COLO829 (cell line): Measurements from ENCODE around the gene OXCT1.
A peak's percentile ranks its signal among the peaks of the same experiment; 100 is the strongest.
"Not testable (repeated sequence)": the region's sequence is repeated elsewhere in the genome, so short reads cannot be mapped to it uniquely, and the experiment has no call there.

Experiments
- DNase-seq: peaks from one replicate; pipeline ENCODE4 v3.0.0; 2012; ENCODE audit warnings: low spot score

Gene OXCT1

DNA sequence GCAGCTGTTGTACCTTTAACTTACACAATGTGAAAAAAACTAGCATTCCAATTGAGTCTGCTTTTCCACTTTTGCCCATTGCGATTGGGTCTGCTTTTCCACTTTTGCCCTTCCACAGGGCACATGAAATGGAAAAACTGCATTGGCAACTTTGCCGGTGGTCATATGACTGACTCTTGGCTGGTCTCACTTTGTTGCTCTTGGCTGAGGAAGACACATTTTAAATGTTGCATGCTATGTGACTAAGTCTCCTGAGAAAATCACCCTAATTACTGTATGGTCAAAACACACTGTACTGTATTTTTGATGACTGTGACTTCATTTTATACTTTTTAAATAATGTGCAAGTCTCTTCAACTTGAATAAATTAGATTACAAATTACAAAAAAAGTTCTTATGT lies 1.6 kb upstream of the OXCT1 start:
- DNase-seq: peak; percentile 66

DNA sequence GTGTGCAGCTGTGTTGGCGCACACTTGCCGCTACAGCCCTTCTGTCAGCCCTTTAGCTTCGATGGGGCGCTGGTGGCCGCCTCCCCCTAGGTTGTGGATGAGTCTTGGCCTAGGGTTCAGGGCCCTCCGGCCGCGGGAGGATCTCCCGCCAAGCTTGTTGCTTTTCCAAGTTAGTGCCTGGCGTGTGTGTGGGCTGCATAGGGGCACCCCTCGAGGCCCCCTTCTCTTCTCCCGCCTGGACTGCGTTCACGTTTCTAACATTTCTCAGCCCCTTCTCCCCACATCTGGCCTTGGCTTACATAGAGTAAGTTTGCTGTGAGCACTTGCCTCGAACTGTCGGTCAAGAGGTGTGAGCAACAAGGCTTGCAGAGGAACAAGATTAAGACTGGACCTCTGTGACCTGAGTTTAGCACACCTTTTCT lies 413 bp upstream of the OXCT1 start:
- no peak for DNase-seq

DNA sequence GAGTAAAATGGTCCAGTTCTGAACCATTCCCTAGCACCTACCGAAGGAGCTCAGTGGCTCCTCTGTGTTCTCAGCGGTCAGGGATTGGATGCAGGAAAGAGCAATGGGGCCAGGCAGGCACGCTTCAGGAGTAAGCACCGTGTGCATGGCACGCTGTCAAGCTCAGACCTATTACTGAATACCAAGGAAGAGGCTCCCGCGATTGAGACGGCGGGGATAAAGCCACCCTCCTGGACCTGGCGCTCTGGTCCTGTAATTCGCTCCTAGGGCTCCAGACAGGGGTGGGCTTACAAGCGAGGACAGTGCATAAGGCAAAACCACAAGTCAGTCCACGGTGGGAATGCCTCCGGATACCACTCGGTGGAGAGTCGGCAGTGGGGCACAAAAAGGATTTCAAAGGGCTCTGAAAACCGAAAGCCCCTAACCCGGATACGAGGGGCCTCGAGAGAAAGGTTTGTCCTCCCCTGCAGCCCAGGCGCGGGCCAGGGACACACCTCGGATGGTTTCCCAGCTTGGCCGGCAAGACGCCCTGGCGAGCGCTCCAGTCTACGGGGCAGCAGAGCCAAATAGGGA lies 988 bp downstream of the OXCT1 start:
- DNase-seq: no peak

DNA sequence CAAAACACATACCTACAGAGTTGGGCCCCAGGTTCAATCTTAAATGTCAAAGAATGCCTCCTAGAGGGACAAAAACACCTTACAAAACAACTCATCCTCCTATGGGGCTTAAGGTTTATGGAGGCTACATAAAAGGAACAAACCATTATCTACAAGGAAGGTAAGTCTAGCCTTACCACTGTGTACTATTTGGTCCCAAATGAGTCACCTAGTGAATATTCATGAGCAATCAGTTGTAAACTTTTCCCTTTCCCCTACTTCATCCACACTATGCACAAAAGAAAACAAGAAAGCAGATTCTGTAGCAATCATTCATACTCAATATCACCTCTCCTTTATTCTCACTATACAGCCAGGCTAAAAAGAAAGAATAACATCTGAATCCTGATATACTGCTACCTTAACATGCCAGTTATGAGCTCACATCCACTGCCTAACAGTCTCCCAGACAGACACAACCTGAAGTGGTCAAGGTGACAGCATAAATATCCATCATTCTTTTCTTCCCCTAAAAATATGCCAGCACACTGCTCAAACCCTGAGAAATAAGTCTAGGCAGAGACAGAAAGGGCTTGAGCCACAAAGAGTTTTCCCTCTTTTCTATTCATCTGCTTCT lies 6.2 kb downstream of the OXCT1 start:
- DNase-seq: no peak

DNA sequence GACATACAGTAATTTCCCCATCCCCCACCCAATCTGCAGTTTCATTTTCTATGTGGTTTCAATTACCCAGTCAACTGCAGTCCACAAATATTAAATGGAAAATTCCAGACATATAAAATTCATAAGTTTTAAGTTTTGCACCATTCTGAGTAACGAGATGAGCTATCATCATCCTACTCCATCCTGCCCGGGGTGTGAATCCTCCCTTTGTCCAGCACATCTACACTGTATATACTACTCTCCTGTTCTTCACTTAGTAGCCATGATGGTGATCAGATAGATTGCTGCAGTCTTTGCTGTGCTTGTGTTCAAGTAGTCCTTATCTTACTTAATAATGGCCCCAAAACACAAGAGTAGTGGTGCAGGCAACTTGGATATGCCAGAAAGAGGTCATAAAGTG lies 11.3 kb downstream of the OXCT1 start:
- DNase-seq: no peak

DNA sequence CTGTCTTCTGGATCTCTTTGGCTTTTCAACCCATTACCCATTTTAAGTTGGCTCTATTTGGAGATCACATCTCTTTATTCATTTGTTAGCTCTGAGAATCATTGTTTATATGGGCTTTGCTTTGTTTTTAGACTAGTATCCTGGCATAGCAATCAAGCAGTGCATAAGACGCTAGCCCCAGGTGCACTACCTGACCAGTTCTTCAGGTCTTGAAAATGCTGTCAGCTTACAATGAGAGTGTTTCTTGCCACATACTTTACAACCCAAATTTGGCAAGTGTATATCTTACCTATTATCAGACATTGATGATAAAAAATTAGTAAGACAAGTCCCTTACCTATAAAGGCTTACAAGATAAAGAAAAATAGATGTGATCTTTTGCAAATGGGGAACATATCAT lies 12.2 kb downstream of the OXCT1 start:
- no peak for DNase-seq

DNA sequence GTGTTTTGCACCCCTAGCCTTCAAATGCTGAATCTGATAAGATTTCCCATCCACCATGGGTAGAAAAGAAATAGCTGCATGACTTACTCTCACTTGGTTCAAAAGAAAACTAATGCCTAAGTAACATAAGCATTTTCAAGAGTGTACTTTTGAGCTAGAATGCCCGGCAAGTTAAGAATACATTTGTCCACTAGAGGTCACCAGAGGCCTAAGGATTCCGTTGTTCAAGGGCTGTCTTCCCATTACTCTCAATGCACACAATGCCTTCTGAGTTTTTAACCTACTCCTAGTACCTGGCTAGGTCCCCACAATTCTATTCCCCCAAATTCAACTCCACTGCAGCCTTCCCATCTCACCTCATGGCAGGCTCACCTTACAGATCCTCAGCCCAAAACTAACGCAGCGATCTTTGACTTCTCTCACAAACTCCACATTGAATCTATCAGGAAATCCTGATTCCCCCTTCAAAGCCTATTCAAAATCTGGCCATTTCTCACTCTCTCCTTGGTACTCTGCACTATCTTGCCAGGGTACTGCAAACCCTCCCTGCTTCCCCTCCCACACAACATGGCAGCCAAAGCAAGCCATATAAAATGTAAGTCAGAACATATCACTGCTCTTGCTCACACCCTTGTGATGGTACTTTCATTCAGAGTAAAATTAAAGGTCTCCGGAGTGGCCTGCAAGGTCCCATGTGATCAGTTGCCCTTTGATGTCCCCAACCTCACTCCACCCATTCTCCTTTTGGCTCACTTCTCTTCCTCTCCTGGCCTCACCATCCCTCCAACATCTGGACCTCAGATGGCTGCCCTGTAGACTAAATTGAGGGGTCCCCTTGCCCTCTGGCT lies 13.4 kb downstream of the OXCT1 start:
- peak; percentile 56 for DNase-seq

DNA sequence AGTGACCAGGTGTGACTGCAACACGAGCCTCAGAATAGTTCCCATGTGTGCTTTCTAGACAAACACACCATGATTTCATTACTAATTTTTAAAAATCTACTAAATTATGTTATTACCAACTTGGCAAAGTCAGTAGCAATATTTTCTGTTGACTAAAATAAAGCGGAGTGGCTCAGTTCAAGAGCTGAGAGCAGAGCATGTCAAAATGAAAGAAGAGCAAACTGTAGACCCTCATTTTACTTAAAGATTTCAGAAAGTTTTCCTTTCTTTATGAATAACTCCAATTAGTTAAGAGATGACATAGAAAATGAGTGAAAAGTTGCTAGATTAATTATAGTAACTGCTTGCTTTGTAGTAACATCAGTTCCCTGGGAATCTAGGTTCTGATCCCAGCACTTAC lies 17.9 kb downstream of the OXCT1 start:
- DNase-seq: no peak

DNA sequence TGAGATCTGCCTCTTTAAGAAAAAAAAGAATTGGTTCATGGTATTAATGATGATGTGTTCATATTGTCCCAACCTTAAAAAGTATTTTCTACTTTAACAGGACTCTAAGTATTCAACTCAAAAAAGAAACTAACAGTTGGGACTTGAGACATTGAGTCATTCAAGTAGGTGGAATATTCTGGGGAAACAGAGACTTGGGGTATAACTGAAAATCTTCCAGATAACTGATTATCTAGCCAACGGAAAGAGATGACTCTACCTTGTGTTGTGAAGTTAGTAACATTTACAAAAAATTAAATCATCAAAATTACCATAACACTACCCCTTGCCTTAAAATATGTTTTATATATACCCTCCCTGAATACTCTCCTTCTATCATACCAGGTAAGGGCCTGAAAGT lies 19.1 kb downstream of the OXCT1 start:
- no peak for DNase-seq

DNA sequence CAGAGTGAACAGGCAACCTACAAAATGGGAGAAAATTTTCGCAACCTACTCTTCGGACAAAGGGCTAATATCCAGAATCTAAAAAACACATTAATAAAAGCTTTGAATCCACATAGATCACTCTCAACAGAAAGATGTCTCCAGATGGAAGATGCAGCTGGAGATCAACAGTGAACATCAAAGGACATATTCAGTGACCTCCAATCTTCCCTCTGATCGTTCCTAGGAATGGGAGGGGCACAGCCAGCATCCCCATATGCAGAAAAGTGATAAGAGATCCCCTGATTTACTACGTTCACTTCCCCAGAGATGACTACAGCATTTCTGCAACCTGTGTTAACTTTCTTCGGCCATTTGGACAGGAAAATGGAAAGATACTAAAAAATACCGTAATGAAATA lies 21.2 kb downstream of the OXCT1 start:
- DNase-seq: no peak

DNA sequence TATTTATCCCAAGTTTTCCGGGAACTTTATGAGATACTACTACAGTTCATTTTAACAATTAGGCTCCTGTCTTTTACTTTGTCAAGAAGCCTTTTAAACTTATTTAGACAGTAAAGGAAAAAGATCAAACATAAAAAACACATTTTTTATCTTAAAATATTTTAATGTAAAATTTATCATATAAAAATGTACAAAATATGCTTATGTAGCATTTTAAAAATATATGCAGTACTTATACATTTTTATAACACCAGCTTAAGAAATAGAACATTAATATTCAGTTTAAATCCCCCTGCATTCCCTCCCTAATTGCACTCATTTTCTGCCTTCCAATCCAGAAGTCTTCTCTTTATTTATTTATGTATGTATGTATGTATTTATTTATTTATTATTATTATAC lies 24.5 kb downstream of the OXCT1 start:
- not testable (repeated sequence) for DNase-seq

DNA sequence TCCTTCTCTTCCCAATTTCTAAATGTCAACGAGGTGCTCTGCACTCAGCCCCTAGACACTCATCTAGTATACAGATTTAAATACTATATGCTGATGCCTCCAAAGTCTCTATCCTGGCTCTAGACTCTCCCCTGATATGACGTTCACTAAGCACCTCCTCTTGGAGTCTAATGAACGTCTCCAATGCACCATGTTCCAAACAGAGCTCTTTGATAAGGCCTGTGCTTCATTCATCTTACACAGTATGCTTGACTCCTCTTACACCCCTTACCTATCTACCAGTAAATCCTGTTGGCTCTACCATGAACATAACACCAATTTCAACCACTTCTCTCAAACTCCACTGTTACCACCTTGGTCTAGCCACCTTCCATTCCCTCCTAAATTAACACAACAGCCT lies 25.7 kb downstream of the OXCT1 start:
- no peak for DNase-seq

DNA sequence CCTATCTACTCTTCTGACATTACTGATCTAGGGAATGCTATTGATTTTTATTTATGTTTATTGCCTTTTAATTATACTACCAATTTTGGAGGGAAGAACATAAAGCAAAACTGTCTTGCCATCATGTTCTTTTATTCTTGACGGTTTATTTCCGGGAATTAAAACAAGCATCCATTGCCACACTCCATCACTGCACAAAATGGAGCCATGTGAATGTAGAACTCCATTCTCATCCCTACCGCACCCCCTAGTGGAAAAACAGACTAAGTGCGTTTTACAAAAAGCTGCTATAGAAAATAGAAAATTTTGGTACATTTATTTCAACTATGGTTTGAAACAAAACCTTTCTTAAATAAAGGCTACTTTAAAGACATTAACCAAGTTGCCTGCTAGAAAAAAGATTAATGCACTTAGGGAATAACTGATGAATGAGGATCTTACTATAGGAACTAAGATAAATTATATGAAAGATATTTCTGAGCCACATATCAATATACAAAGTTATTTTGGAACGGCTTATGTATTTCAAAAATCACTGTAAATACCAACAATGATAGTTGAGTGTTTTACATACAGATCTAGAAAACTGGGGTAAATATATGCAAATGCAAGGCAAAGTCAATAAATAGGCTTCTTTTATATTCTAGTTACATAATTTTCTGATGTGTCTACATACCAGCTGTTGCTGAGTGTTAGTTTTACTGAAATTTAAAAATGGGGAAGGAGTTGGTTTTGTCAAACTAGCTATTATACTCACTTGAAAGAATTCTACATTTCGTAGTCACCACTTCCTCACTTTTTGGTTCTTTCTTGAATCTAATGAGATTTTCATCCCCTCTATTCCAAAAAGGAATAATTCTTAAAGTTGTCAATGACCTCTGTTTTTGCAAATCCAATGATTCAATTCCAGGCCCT lies 26.5 kb downstream of the OXCT1 start:
- no peak for DNase-seq

DNA sequence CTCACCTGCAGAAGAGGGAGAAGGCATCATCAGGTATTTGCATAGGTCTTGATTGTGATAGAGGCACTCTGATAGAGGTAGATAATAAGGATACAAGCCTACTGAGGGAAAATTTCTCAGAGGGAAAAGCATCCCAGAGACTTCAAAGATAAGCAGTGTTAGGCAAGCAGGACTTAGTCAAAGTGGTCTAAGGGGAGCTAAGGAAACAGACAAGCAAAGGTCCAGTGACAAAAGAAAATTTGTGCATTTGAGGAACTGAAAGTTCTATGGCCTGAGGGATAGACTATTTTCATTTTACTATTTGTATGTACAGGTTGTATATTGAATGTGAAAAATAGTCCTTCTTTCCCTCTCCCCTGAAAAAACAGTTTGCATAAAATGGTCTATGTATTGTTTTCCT lies 27.4 kb downstream of the OXCT1 start:
- no peak for DNase-seq

DNA sequence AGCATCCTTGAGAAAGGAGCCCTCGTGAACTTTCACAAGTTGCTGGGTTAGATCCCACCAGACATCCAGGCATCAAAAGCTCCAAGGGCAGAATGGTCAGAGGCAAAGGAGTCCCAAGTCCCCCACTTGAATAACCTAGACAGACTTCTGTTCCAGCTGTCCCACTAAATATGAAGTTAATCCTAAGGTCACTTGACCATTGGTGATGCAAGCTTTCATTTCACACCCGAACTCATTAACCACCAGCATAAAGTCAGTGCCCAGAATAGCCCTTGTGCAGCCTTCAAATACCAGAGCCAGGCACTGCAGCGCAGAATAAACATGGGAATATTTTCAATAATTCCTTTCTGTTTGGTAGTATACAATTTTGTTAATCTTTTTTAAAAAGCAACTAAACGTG lies 28.9 kb downstream of the OXCT1 start:
- DNase-seq: no peak

DNA sequence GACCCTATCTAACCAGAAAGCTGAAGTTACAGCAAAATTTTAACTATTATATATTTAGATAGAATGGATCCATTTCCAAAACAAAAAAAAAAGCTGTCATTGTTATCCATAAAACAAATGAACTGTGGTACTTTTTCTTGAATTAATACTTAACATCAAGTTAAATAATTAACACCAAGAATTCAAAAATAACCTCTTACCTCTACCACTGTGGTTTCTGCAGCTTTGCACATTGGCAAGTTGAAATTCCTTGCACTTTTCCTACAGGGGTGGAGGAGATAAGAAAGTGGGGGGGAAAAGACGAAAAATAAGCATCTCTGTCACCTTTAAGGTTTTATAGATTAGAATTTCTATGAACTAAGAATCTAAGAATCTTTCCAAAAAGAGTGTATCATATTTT lies 30.0 kb downstream of the OXCT1 start:
- no peak for DNase-seq

DNA sequence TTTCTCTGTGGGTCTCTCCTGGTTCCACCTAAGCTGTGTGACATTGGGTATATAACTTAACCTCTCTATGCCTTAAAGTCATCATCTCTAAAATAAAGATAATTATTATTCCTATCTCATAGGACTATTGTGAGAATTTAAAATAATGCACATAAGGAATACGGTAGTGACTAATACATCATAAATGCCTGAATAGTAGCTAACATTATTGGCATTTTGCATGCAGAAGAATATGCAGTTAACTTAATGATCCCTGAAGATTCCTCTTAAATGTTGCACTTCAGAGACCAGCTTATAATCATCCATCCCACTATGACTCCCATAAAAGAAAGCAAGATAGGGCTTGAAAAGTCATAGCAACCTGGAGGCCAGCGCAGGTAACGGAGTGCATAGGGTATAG lies 32.4 kb downstream of the OXCT1 start:
- no peak for DNase-seq

DNA sequence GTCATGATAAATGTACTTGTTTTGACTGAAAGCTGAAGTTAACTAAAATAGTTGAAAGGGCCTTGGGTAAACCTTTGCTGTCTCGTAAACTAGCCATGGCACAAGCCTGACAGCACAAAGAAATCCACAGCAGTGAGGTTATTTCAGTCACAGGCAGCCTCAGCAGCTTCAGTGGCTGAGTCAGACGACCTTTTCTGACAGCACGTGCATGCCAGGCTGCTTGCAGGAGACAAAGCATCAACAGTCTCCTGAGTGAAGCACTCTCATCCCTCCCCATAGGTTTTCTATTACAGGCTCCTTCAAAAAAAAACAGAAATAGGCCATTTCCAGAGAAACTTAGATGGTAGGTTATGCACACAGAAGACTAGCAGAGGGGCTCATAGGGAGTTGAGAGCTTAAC lies 34.6 kb downstream of the OXCT1 start:
- DNase-seq: peak; percentile 45

DNA sequence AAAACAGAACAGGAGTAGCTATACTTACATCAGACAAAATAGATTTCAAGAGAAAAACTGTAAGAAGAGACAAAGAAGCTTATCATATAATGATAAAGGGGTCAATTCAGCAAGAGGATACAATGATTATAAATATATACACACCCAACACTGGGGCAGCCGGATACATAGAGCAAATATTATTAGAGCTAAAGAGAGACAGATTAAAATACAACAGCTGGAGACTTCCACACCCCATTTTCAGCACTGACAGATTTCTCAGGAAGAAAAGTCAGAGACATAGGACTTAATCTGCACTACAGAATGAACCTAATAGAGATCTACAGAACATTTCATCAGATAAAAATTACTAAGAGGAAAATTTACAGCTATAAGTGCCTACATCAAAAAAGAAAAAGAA lies 35.7 kb downstream of the OXCT1 start:
- no peak for DNase-seq

DNA sequence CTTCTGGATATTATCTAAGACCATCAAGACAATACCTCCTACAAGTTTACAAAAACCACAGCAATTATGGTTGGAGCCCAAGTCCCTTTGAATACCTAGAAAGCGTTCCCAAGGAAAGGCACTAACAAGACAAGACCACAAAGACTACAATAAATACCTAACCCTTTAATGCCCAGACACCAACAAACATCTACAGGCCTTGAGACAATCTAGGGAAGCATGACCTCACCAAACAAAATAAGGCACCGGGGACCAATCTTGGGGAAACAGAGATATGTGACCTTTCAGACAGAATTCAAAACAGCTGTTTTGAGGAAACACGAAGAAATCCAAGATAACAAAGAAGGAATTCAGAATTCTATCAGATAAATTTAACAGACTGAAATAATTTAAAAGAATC lies 37.8 kb downstream of the OXCT1 start:
- DNase-seq: no peak

DNA sequence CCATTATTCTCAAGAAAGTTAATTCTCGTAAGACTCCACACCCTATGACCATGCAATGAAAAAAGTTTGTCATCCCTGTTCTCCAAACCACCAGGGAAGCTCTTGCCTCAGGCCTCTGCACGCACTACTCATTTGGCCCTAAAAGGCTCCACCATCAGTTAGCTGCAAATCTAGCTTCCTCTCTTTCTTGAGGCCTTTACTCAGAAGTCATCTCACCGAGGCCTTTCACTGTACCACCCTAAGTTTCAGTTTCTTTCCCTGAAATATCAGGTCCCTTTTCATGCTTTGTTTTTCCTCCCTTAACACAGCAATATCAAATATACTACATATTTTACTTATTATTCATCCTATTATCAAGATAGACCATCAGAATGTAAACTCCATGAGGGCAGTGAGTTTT lies 39.1 kb downstream of the OXCT1 start:
- DNase-seq: no peak

DNA sequence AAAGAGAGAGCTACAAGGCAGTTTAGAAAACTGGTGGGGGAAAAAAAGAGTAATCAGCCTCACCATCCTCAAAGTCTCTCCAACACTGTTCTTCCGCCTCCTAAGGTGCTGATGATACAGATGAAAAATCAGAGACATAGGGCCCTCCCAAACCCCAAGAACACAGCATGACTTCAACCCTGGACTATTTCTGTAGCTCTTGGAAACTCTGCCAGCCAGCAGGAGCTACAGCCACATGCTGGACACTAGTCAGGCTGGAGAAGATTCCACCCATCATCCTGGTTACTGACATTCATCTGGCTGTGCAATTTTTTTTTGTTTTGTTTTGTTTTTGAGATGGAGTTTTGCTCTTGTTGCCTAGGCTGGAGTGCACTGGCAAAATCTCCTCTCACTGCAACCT lies 42.4 kb downstream of the OXCT1 start:
- no peak for DNase-seq

DNA sequence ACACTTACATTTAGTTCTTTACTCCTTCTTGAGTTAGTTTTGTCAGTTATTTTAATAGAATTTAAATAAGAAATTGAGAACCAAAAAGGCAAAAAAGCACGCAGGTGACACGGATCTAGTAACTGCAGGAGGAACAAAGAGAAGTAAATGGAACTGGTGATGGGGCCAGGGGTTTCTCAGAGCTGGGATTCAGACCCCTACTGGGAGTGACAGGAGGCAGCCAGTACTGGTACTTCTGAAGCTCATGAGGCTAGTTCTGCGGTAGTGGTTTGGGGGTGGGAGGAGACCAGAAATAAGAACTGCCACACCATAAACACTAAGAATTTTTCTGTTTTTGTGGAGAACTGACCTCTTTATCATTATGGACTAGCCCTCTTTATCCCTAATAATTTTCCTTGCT lies 48.2 kb downstream of the OXCT1 start:
- no peak for DNase-seq
